Measurements from ENCODE around the gene ZNF683.

DNA sequence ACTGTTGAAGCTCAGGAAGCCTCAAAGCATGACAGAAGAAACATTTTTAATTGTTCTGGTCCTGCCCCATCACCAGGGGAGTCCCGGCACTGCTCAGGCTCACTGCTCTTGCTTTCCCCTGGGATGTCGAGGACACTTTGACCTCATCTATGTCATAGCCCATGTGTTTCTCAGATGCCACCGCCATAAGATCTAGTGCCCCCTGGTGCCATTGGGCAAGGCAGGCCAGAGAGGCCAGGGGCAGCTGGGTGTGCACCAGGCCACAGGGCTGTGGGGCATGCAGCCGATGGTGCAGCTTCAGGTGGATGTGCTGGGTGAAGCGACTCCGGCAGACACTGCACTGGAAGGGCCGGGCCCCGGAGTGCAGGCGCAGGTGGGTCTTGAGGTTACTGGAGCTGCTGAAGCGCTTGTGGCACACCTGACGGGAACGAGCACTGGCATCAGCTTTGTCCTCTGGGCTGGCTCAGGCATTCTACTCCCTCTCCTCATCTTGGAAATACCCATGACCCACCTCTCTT lies 10.9 kb downstream of the ZNF683 start:
- TF ChIP-seq, protein P1, sequence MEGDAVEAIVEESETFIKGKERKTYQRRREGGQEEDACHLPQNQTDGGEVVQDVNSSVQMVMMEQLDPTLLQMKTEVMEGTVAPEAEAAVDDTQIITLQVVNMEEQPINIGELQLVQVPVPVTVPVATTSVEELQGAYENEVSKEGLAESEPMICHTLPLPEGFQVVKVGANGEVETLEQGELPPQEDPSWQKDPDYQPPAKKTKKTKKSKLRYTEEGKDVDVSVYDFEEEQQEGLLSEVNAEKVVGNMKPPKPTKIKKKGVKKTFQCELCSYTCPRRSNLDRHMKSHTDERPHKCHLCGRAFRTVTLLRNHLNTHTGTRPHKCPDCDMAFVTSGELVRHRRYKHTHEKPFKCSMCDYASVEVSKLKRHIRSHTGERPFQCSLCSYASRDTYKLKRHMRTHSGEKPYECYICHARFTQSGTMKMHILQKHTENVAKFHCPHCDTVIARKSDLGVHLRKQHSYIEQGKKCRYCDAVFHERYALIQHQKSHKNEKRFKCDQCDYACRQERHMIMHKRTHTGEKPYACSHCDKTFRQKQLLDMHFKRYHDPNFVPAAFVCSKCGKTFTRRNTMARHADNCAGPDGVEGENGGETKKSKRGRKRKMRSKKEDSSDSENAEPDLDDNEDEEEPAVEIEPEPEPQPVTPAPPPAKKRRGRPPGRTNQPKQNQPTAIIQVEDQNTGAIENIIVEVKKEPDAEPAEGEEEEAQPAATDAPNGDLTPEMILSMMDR (IDR thresholded peaks at IDR 0.05): no peak
- no peak for TF ChIP-seq EP300 (IDR thresholded peaks at IDR 0.05)

Data from upper lobe of left lung (tissue), 4 donors.